ENCODE data around the gene PRMT7.

PRMT7 gene

GRCh38 chr16:68310774-68311511 is at the start of gene PRMT7, which contains the start of gene SLC7A6OS:
Gene PRMT7 (plus strand): TSS chr16:68311019. CDS start chr16:68315980, 4,961 bp downstream.
Gene SLC7A6OS (minus strand): TSS chr16:68310946. CDS start chr16:68310926, 20 bp downstream.
- DNase-seq (ENCODE audit: low read depth) = peak; percentile 76

DNA sequence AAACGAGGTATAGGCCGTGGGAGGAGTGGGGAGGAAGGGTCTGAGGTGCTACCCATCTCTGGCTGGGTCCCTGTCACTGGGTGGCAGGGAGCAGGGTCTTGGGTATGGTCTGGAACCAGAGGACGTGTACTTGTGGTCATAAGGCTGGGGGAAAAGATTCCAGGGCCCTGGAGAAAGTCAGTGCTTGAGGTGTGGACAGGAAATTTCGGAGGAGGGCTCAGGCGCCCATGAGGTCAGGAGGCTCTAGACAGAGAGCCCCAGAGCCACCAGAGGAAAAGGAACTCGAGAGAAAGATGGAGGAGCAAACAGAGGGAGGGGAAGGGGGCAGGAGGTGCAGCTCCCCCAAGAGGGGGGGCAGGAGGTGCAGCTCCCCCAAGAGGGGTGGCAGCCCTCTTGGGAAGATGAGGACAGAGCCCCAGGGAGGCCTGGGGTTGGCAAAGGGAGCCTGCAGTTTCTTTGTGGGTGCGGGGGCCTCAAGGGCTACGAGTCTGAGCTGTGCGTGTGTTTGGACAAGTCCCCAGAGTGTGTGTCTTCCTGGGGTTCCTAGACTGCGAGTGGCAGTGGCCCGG is 47.2 kb upstream of the PRMT7 start:
- no peak for DNase-seq (ENCODE audit: low read depth)

- DNase-seq (ENCODE audit: low read depth) = peak; percentile 66
These were observed 46.4 kb upstream of the PRMT7 start, which contains the start of gene SLC7A6 for GRCh38 chr16:68264128-68265077. Gene SLC7A6 (plus strand): TSS chr16:68264526. CDS start chr16:68274727, 10,201 bp downstream.

- DNase-seq (ENCODE audit: low read depth) = no peak
These were observed 45.5 kb upstream of the PRMT7 start for GRCh38 chr16:68265078-68265920.

GRCh38 chr16:68267612-68268405 is 43.0 kb upstream of the PRMT7 start:
- no peak for DNase-seq (ENCODE audit: low read depth)

GRCh38 chr16:68269793-68270192 is 41.0 kb upstream of the PRMT7 start:
- DNase-seq (ENCODE audit: low read depth) = no peak

GRCh38 chr16:68270353-68270752 is 40.5 kb upstream of the PRMT7 start:
- no peak for DNase-seq (ENCODE audit: low read depth)

- DNase-seq (ENCODE audit: low read depth) = no peak
These were observed 38.2 kb upstream of the PRMT7 start for GRCh38 chr16:68272507-68273209.

DNA sequence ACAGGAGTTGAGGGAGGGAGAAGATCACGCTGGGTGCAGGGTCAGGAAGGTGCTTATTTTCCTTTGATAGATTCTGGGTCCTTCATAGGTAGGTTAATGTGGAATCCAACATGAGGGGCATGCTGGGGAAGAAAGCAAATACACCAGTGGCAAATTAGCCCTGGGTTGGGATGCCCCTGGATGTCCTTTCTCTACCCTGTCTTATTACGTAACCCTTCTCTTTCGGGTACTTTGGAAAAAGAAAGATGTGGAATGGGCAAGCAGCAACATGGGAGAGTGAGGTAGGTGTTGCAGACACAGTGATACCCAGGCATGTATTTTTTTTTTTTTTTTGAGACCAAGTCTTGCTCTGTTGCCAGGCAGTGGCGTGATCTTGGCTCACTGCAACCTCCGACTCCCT is 37.4 kb upstream of the PRMT7 start:
- no peak for DNase-seq (ENCODE audit: low read depth)

DNA sequence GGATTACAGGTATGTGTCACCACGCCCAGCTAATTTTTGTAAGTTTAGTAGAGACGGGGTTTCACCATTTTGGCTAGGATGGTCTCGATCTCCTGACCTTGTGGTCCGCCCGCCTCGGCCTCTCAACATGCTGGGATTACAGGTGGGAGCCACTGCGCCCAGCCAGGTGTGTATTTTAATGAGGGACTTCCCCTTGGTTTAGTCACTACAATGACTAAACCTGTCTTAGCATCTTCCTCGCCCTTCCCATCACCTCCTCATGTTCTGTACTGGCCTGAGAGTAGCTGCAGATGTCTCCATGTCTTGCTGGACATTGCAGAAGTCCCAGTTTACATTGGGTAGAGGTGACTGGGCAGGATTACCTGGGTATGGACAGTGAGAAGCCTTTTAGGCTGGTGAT is 36.9 kb upstream of the PRMT7 start:
- DNase-seq (ENCODE audit: low read depth) = no peak

DNA sequence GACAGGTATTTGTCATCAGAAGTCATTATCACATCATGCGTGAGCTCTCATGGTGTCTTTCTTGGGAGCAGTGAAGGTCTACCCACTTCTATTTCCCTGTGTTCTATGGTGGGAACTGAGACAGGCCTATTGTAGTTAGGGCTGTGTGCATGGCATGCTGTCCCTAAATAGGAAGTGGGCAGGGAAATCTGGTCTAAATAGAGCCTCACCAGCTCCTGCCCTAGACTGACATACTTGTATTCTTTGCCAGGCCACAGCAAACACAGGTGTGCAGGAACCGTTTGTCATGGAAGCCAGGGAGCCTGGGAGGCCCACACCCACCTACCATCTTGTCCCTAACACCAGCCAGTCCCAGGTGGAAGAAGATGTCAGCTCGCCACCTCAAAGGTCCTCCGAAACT is 36.4 kb upstream of the PRMT7 start:
- no peak for DNase-seq (ENCODE audit: low read depth)

DNA sequence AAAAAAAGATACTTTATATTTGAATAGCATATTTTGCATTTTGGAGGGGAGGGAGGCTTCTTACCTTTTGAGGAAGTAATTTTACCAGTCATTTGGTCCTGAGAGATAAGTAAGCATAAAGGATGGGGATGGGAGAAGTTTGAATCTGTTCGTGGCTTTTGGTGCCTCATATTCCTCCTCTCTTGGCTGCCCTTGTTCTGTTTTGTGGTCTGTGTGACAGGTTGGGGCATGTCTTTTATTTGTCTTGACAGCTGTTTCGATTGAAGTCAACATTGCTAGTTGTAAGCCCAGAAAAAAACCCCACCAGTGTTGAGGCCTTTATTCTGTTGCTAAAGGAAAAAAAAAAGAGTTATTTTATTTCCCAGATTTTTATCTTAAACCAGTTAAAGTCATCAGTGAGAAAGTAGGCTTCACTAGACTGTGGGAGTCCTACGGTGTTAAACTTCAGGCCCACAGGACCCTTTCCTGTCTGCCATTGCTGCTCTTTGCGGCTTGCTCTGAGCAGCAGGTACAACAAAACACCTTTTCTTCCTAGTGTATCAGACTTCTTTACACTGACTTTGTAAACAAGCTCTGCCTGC is 35.1 kb upstream of the PRMT7 start:
- no peak for DNase-seq (ENCODE audit: low read depth)

DNA sequence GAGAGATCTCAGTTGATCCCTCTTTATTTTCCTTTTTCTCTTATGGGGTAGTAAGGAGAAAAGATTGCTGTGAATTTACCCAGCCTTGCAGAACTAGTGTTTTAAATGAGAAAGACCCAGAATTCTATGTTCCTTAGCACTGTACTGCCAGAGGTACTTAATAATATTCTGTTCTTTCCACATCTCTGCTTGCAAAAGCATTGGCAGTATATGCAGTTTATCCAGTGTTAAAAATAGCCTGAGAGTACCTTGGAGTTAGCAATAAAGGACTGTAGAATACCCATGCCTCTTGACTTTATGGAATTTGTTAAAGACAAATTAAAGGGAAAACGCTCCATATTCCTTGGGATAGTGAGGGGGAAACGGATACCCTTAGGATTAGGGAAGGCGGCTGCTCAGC is 34.6 kb upstream of the PRMT7 start:
- DNase-seq (ENCODE audit: low read depth) = no peak

- DNase-seq (ENCODE audit: low read depth) = no peak
These were observed 30.9 kb upstream of the PRMT7 start for GRCh38 chr16:68279726-68280558.

GRCh38 chr16:68281368-68282063 is 29.3 kb upstream of the PRMT7 start:
- DNase-seq (ENCODE audit: low read depth) = no peak

DNA sequence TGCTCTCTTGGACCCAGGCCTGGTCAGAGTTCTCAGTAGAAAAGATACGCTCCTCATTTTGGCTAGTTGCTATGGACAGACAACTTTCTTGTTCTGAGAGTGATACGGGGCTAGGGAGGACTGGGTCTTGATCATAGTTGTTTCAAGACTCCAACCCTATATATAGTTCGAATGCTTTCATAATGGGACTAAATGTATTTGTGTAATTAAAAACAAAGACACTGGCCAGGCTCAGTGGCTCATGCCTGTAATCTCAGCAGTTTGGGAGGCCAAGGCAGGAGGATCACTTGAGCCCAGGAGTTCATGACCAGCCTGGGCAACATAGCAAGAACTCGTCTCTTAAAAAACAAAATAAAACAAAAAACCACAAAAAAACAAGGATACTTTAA is 28.8 kb upstream of the PRMT7 start:
- DNase-seq (ENCODE audit: low read depth) = no peak

GRCh38 chr16:68283346-68283745 is 27.5 kb upstream of the PRMT7 start:
- no peak for DNase-seq (ENCODE audit: low read depth)

All from stimulated activated CD8-positive, alpha-beta memory T cell treated with anti-CD3 and anti-CD28 coated beads, Interleukin-15, amount 100 ng/mL, for 24 hours (primary cell).